Smooth muscle cell (in vitro differentiated cells): ENCODE results near the gene DBP. TPM values are rescaled to one million over a fixed set of nuclear protein-coding genes. Genes with fewer than 3 reads are reported as not detected.

Experiments used
- DNase-seq: peaks from one replicate; lab custom pipeline; 2025; ENCODE audit not compliant: unreplicated experiment; lab: John Stamatoyannopoulos, UW
- H2AFZ ChIP-seq: fragments of 200-600 bp; sonication (generic); 2 replicates; pipeline ENCODE4 v1.6.0; 2016; ENCODE audit warnings: antibody characterized with exemption, low read depth, mild to moderate bottlenecking
- H3F3A ChIP-seq: fragments of 200-600 bp; sonication (generic); 2 replicates; pipeline ENCODE4 v1.6.0; 2017; ENCODE audit warnings: antibody characterized with exemption, low read depth
- H3K27ac ChIP-seq: fragments of 200-600 bp; sonication (generic); 2 replicates; pipeline ENCODE4 v1.5.1; 2016; ENCODE audit warnings: low read depth, mild to moderate bottlenecking
- H3K27me3 ChIP-seq: fragments of 200-600 bp; sonication (generic); 2 replicates; pipeline ENCODE4 v1.6.1; 2016; ENCODE audit warnings: low read depth, mild to moderate bottlenecking
- H3K36me3 ChIP-seq: fragments of 200-600 bp; sonication (generic); 2 replicates; pipeline ENCODE4 v1.5.1; 2016; ENCODE audit warnings: low read depth
- H3K4me1 ChIP-seq: fragments of 200-600 bp; sonication (generic); 2 replicates; pipeline ENCODE4 v1.5.1; 2016; ENCODE audit warnings: low read depth
- H3K4me2 ChIP-seq: fragments of 200-600 bp; sonication (generic); 2 replicates; pipeline ENCODE4 v1.6.0; 2016; ENCODE audit warnings: mild to moderate bottlenecking
- H3K4me3 ChIP-seq: fragments of 200-600 bp; sonication (generic); 2 replicates; pipeline ENCODE4 v1.5.1; 2016; ENCODE audit warnings: mild to moderate bottlenecking
- H3K79me2 ChIP-seq: fragments of 200-600 bp; sonication (generic); 2 replicates; pipeline ENCODE4 v1.6.0; 2016; ENCODE audit warnings: low read depth, mild to moderate bottlenecking
- H3K9ac ChIP-seq: fragments of 200-600 bp; sonication (generic); 2 replicates; pipeline ENCODE4 v1.6.0; 2016; ENCODE audit warnings: low read depth
- H3K9me3 ChIP-seq: fragments of 200-600 bp; sonication (generic); replicated peaks from 2 replicates; pipeline ENCODE4 v1.5.1; 2016; ENCODE audit warnings: low read depth
- H4K20me1 ChIP-seq: fragments of 200-600 bp; sonication (generic); 2 replicates; pipeline ENCODE4 v1.6.0; 2016; ENCODE audit warnings: low read depth
- WGBS: methylation state at CpG from one replicate; pipeline ENCODE4 v1.1.7; 2016; ENCODE audit warnings: low lambda C conversion rate; 5-methylcytosine and 5-hydroxymethylcytosine counted together
- polyA plus RNA-seq: library from polyadenylated mRNA; unstranded; fragments of >200 nt; fragmentation: Nextera tagmentation; extraction: Ambion mirVana; gene quantifications from 2 replicates; pipeline ENCODE4 v1.2.1, GENCODE V29; 2016
- total RNA-seq: library from RNA; depleted of rRNA; stranded (reverse); fragments of >200 nt; gene quantifications from 2 replicates; pipeline ENCODE4 v1.2.3, GENCODE V29; 2014
- TF ChIP-seq, protein P1 (sequence below): fragments of 200-600 bp; sonication (generic); IDR thresholded peaks from 2 replicates; pipeline ENCODE4 v1.5.1; 2017; ENCODE audit warnings: borderline replicate concordance, mild to moderate bottlenecking, antibody characterized with exemption; ENCODE audit not compliant: insufficient read depth, poor library complexity, severe bottlenecking

The DBP gene
- total and polyA plus RNA-seq, 2 experiments from 2014 or later: 3.5 to 6.9 TPM

- Histone ChIP-seq H3K27me3 (no peaks in the 10 kb centered on the region), H3K4me2 (no peak overlapping the region), H3K9me3 (no peaks in the 10 kb centered on the region), H3K79me2 (no peaks in the 10 kb centered on the region), H3K4me3 (no peak overlapping the region), H4K20me1 (no peaks in the 10 kb centered on the region), H3K36me3 (no peaks in the 10 kb centered on the region), H3F3A (no peaks in the 10 kb centered on the region), H3K4me1 (peaks cover 23% of the 10 kb centered on the region), H3K27ac (no peak overlapping the region), H3K9ac (no peak overlapping the region), H2AFZ (no peak overlapping the region)
- DNase-seq: no peak
- WGBS: 96% methylated on average over 29 of the region's 34 CpGs
- TF ChIP-seq, protein P1, sequence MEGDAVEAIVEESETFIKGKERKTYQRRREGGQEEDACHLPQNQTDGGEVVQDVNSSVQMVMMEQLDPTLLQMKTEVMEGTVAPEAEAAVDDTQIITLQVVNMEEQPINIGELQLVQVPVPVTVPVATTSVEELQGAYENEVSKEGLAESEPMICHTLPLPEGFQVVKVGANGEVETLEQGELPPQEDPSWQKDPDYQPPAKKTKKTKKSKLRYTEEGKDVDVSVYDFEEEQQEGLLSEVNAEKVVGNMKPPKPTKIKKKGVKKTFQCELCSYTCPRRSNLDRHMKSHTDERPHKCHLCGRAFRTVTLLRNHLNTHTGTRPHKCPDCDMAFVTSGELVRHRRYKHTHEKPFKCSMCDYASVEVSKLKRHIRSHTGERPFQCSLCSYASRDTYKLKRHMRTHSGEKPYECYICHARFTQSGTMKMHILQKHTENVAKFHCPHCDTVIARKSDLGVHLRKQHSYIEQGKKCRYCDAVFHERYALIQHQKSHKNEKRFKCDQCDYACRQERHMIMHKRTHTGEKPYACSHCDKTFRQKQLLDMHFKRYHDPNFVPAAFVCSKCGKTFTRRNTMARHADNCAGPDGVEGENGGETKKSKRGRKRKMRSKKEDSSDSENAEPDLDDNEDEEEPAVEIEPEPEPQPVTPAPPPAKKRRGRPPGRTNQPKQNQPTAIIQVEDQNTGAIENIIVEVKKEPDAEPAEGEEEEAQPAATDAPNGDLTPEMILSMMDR: no peak
These were observed 8.5 kb downstream of the DBP start for GRCh38 chr19:48628486-48629296.

DNA sequence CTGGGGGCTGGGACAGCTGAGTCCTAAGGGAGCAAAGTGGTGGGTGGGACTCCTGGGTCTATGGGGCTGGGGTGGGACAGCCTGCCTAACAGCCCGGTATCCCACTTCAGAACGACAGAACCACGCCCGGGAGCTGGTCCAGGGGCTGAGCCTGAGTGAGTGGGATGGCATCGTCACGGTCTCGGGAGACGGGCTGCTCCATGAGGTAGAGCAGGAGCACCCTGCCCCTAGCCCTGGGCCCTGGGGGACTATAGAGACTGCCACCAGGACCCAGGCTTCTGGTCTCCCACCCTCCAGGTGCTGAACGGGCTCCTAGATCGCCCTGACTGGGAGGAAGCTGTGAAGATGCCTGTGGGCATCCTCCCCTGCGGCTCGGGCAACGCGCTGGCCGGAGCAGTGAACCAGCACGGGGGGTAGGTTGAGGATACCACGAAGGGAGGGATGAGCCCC, 9.3 kb downstream of the DBP start:
- no peaks in the 10 kb centered on the region for H4K20me1 ChIP-seq
- H3K36me3 ChIP-seq: no peaks in the 10 kb centered on the region
- WGBS: 95% methylated on average over 17 of the region's 17 CpGs
- TF ChIP-seq, protein P1: no peak
- no peak overlapping the region for H3K4me3 ChIP-seq
- no peaks in the 10 kb centered on the region for H3K9me3 ChIP-seq
- no peaks in the 10 kb centered on the region for H3F3A ChIP-seq
- H3K9ac ChIP-seq: no peak overlapping the region
- H3K4me1 ChIP-seq: peaks cover 29% of the 10 kb centered on the region
- no peaks in the 10 kb centered on the region for H3K79me2 ChIP-seq
- H3K27me3 ChIP-seq: no peaks in the 10 kb centered on the region
- H3K27ac ChIP-seq: no peak overlapping the region
- DNase-seq: no peak
- H3K4me2 ChIP-seq: no peak overlapping the region
- no peak overlapping the region for H2AFZ ChIP-seq

DNA sequence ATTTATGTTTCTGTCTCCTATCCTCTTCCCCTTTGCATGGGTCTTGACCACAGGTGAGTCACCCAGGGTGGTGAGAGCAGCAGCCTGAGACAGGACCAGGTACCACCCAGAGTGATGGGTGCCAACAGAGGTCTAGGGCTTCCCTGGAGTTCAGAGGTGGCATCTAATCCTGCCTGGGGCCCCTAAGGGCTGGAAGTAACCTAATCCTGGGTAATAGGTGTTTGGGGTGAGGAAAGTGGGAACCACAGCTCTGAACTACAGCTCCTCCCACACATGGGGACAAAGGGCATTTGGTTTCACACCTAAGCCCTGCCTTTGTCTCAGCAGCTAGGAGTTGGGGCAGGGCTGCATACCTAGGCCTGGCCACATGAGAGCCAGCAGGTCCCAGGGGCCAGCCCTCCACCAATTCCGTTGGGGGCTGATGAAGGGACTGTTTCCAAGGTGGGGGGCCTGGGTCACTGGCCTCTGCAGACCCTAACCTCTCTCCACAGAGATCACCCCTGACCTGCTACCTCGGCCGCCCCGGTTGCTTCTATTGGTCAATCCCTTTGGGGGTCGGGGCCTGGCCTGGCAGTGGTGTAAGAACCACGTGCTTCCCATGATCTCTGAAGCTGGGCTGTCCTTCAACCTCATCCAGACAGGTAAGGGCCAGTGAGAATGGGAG, 9.8 kb downstream of the DBP start:
- TF ChIP-seq, protein P1: no peak
- Histone ChIP-seq H3K36me3 (no peaks in the 10 kb centered on the region), H3K9ac (no peak overlapping the region), H2AFZ (no peak overlapping the region), H3K4me1 (peaks cover 29% of the 10 kb centered on the region), H3K4me2 (no peak overlapping the region), H3K9me3 (no peaks in the 10 kb centered on the region), H3K27me3 (no peaks in the 10 kb centered on the region), H4K20me1 (no peaks in the 10 kb centered on the region), H3K4me3 (no peak overlapping the region), H3K27ac (no peak overlapping the region), H3K79me2 (no peaks in the 10 kb centered on the region), H3F3A (no peaks in the 10 kb centered on the region)
- DNase-seq: no peak
- WGBS: 91% methylated on average over 6 of the region's 6 CpGs
